Adrenal gland (tissue), 12 donors: ENCODE data around the gene AFDN. TPM values are rescaled to one million over a fixed set of nuclear protein-coding genes. Genes with fewer than 3 reads are reported as not detected.

ENCODE experiments used
- DNase-seq, 7 donors: peaks; one replicate each; pipeline ENCODE4 v3.0.0-alpha.2; 2019 to 2020
- H3K27ac ChIP-seq, 5 donors: fragments of 200-600 bp; sonication (generic) in 4 of 5; 1 replicate in 3 of 5; 2 replicates in 2 of 5; pipeline versions ENCODE4 v1.5.1 to v1.8.0; 2016 to 2020; ENCODE audit warnings: mild to moderate bottlenecking in 1 of 5
- H3K27me3 ChIP-seq: fragments of 200-600 bp; 2 replicates; pipeline ENCODE4 v1.8.0; 2021
- H3K36me3 ChIP-seq, 2 donors: fragments of 200-600 bp; replicated peaks in 1 of 2; 1 replicate in 1 of 2; 2 replicates in 1 of 2; pipeline versions ENCODE4 v1.5.1 to v1.8.0; 2018 to 2022
- H3K4me1 ChIP-seq, 2 donors: fragments of 200-600 bp; replicated peaks in 1 of 2; 1 replicate in 1 of 2; 2 replicates in 1 of 2; pipeline versions ENCODE4 v1.5.1 to v1.8.0; 2018 to 2021
- H3K4me3 ChIP-seq, 4 donors: fragments of 200-600 bp; sonication (generic) in 3 of 4; one replicate each; pipeline ENCODE4 v1.5.1; 2016 to 2018
- H3K9me3 ChIP-seq, 3 donors: fragments of 200-600 bp; sonication (generic) in 1 of 3; replicated peaks in 1 of 3; 1 replicate in 2 of 3; 2 replicates in 1 of 3; pipeline versions ENCODE4 v1.5.1 to v1.8.0; 2016 to 2021
- CTCF ChIP-seq, 6 experiments: fragments of 450-650 bp in 4 of 6; fragments of 200-600 bp in 2 of 6; sonication (generic) in 1 of 6; IDR thresholded peaks; 1 replicate in 5 of 6; 2 replicates in 1 of 6; pipeline versions ENCODE4 v1.5.1 to v1.8.0; 2016 to 2021; ENCODE audit warnings: antibody characterized with exemption in 6 of 6, mild to moderate bottlenecking in 2 of 6, moderate library complexity in 1 of 6
- POLR2A ChIP-seq, 2 donors: fragments of 450-650 bp; IDR thresholded peaks; one replicate each; pipeline ENCODE4 v1.6.1; 2017; ENCODE audit warnings: antibody characterized with exemption in 2 of 2, mild to moderate bottlenecking in 2 of 2, moderate library complexity in 1 of 2
- WGBS, 4 donors: extraction: QIAGEN DNeasy Blood & Tissue Kit in 2 of 4; methylation state at CpG; one replicate each; pipeline versions ENCODE4 v1.1.5 to v1.1.7; 2013 to 2017; 5-methylcytosine and 5-hydroxymethylcytosine counted together
- intact Hi-C, 2 donors: fragments of 100-400 bp; cut with DNase I; formaldehyde crosslinking; loops; one replicate each; pipeline versions ENCODE4 v1.14.1 to v1.15.0; 2022 to 2023
- polyA plus RNA-seq, 3 donors: library from polyadenylated mRNA; stranded (reverse); fragments of 200-250 nt in 2 of 3; fragments of 350-450 nt in 1 of 3; fragmentation: Illumina TruSeq in 1 of 3; extraction: RNeasy Lipid Tissue Mini Kit (QIAGEN cat#74804) in 1 of 3; gene quantifications; one replicate each; pipeline ENCODE4 v1.2.3, GENCODE V29; 2013 to 2014
- total RNA-seq, 9 donors: library from RNA; depleted of rRNA in 4 of 9; stranded (reverse); fragments of >200 nt in 4 of 9; fragments of 120-200 nt in 1 of 9; fragmentation: NEBNext Ultra II Directional in 1 of 9; extraction: Animal tissue kit (Norgen Biotek cat#: 25700) in 1 of 9; gene quantifications; one replicate each; pipeline versions ENCODE4 v1.1.0 to v1.2.4, GENCODE V29; 2013 to 2023
- donor health status: healthy with polysubstance abuse.
- donor health status: Bipolar disorder and iron deficiency.
- donor health status: DM: yes; HTN: yes; CAD: no.
- donor health status: DM: no; HTN: no; CAD: no.
- donor health status: DM: no; HTN: no; CAD: no.
- donor health status: DM: yes; HTN: yes; CAD: no.

AFDN gene
- total and polyA plus RNA-seq, 12 donors = 15.2 to 47.1 (median 39.3) TPM

DNA sequence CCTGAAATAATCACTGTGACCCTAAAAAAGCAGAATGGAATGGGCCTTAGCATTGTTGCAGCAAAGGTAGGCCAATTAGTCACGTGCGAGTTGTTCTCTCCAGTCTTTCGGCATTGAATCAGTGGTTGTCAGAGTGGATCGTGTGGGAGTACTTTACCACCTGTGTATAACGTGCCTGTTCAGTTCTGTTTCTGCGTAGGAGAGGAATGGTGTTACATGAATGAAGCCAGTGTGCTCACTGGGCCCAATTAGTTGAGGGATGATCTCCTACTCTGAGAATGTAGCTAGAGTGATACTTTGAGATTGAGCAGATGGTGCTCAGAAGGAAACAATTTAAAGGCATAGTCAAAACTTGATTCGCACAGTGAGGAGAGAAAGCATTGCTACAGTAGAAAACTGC lies 98.3 kb downstream of the AFDN start:
- no peak for DNase-seq
- TF ChIP-seq CTCF (IDR thresholded peaks at IDR 0.05) = no peak
- no peak for TF ChIP-seq POLR2A (IDR thresholded peaks at IDR 0.05)
- peaks cover 0 to 6% of the 10 kb centered on the region in 2 donors for H3K36me3 ChIP-seq
- WGBS, 4 donors = 91 to 94% (median 93%) methylated on average over 7 of the region's 7 CpGs
- no peaks in the 10 kb centered on the region for H3K9me3 ChIP-seq
- H3K4me3 ChIP-seq = no peak overlapping the region
- H3K4me1 ChIP-seq = no peaks in the 10 kb centered on the region
- no peaks in the 10 kb centered on the region for H3K27me3 ChIP-seq
- no peak overlapping the region for H3K27ac ChIP-seq
- intact Hi-C loops = no loop called here

DNA sequence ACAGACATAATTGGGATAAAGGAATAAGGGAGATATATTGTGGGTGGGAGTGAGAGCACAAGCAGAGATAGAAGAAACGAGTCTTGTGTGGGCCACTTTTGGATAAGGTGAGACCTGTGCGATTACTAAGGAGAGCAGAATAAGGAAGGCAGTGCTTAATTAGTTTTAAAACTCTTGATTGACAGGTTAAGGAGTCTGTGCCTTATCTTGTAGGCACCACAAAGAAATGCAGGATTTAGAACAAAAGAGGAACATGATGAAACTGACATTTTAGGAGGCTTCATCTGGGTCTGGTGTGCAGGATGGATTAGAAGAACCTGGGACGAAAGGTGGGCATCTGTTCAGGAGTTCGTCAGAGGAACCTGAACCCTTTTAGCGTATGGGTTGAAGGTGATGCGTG lies 100.5 kb downstream of the AFDN start:
- H3K27ac ChIP-seq = no peak overlapping the region
- no peak for DNase-seq
- TF ChIP-seq CTCF (IDR thresholded peaks at IDR 0.05) (no peak), POLR2A (IDR thresholded peaks at IDR 0.05) (no peak)
- no peak overlapping the region for H3K4me3 ChIP-seq
- H3K36me3 ChIP-seq = peaks cover 0 to 6% of the 10 kb centered on the region in 2 donors
- H3K9me3 ChIP-seq = no peaks in the 10 kb centered on the region
- H3K27me3 ChIP-seq = no peaks in the 10 kb centered on the region
- intact Hi-C loops = no loop called here
- WGBS, 4 donors = 91 to 95% (median 95%) methylated on average over 6 of the region's 6 CpGs
- H3K4me1 ChIP-seq = no peaks in the 10 kb centered on the region

- no peak for DNase-seq
- Histone ChIP-seq H3K27ac (no peak overlapping the region), H3K27me3 (no peaks in the 10 kb centered on the region), H3K9me3 (no peaks in the 10 kb centered on the region), H3K4me3 (no peak overlapping the region), H3K36me3 (peaks cover 0 to 6% of the 10 kb centered on the region in 2 donors), H3K4me1 (no peaks in the 10 kb centered on the region)
- TF ChIP-seq POLR2A (IDR thresholded peaks at IDR 0.05) (no peak), CTCF (IDR thresholded peaks at IDR 0.05) (no peak)
- intact Hi-C loops = no loop called here
- 95 to 100% (median 96%) methylated on average over 3 of the region's 3 CpGs for WGBS, 4 donors
Observed at GRCh38 chr6:167928111-167928510, 101.4 kb downstream of the AFDN start.

DNA sequence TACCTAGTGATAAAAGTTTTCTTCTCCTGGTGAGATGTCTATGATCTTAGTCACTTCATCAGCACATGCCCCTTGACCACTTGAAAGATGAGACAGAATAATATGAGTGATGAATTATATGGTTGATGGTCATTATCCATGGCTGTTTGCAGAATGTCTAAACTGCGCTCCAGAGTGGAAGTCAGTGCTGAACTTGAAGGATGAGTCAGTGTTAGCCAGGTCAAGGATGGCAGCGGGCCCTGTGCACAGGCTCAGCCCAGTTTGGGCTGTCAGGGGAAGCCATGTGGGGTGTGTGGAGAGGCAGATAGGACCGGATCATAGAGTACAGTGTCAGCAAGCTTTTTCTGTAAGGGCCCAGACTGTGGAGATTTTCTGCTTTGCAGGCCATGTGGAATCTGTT lies 103.6 kb downstream of the AFDN start:
- no peaks in the 10 kb centered on the region for H3K4me1 ChIP-seq
- peak; percentile 48 to 75 (median 72) for DNase-seq
- 41 to 62% (median 53%) methylated on average over 3 of the region's 3 CpGs for WGBS, 4 donors
- H3K27me3 ChIP-seq = no peaks in the 10 kb centered on the region
- TF ChIP-seq POLR2A (IDR thresholded peaks at IDR 0.05) = no peak
- TF ChIP-seq CTCF (IDR thresholded peaks at IDR 0.05) = no peak
- intact Hi-C loops = no loop called here
- H3K9me3 ChIP-seq = no peaks in the 10 kb centered on the region
- H3K36me3 ChIP-seq = peaks cover 0 to 6% of the 10 kb centered on the region in 2 donors
- H3K27ac ChIP-seq = no peak overlapping the region
- no peak overlapping the region for H3K4me3 ChIP-seq
